Gastroesophageal sphincter (tissue), 4 donors: ENCODE data around the gene TMOD1. TPM values are rescaled to one million over a fixed set of nuclear protein-coding genes. Genes with fewer than 3 reads are reported as not detected.

Experiments
- ATAC-seq: fragments of 150-250 bp; one replicate; pipeline ENCODE4 v1.9.1; 2016; ENCODE audit warnings: mild to moderate bottlenecking, moderate library complexity
- H3K27ac ChIP-seq, 4 donors: fragments of 200-600 bp; sonication (generic) in 3 of 4; 1 replicate in 3 of 4; 2 replicates in 1 of 4; pipeline ENCODE4 v1.5.1; 2016 to 2019
- H3K27me3 ChIP-seq: fragments of 200-600 bp; sonication (generic); one replicate; pipeline ENCODE4 v1.5.1; 2019
- H3K36me3 ChIP-seq, 2 donors: fragments of 200-600 bp; sonication (generic); one replicate each; pipeline ENCODE4 v1.5.1; 2019; ENCODE audit warnings: control low read depth in 1 of 2
- H3K4me1 ChIP-seq, 3 donors: fragments of 200-600 bp; sonication (generic); 1 replicate in 2 of 3; 2 replicates in 1 of 3; pipeline ENCODE4 v1.5.1; 2016 to 2019; ENCODE audit warnings: control low read depth in 2 of 3
- H3K4me3 ChIP-seq, 2 donors: fragments of 200-600 bp; sonication (generic); one replicate each; pipeline ENCODE4 v1.5.1; 2019; ENCODE audit warnings: mild to moderate bottlenecking in 1 of 2, moderate library complexity in 1 of 2
- H3K9me3 ChIP-seq, 3 donors: fragments of 200-600 bp; sonication (generic); one replicate each; pipeline ENCODE4 v1.5.1; 2017 to 2019; ENCODE audit warnings: control low read depth in 2 of 3
- EP300 ChIP-seq: sonication (generic); formaldehyde crosslinking; IDR thresholded peaks from one replicate; pipeline ENCODE4 v1.6.1; 2017; ENCODE audit warnings: antibody characterized with exemption, mild to moderate bottlenecking
- POLR2A ChIP-seq, 2 donors: fragments of 450-650 bp; IDR thresholded peaks; one replicate each; pipeline ENCODE4 v1.6.1; 2017; ENCODE audit warnings: antibody characterized with exemption in 2 of 2, mild to moderate bottlenecking in 2 of 2, moderate library complexity in 1 of 2
- POLR2AphosphoS5 ChIP-seq: sonication (generic); formaldehyde crosslinking; IDR thresholded peaks from one replicate; pipeline ENCODE4 v1.6.1; 2017; ENCODE audit warnings: antibody characterized with exemption
- WGBS, 2 donors: methylation state at CpG; one replicate each; pipeline ENCODE4 v1.1.5; 2018; ENCODE audit warnings: low coverage in 1 of 2; 5-methylcytosine and 5-hydroxymethylcytosine counted together
- total RNA-seq, 4 donors: library from RNA; depleted of rRNA; stranded (reverse); fragments of >200 nt; gene quantifications; one replicate each; pipeline ENCODE4 v1.1.0, GENCODE V29; 2016
- TF ChIP-seq, protein P1 (sequence below), 4 experiments: fragments of 200-600 bp in 2 of 4; fragments of 450-650 bp in 2 of 4; sonication (generic) in 1 of 4; IDR thresholded peaks; one replicate each; pipeline ENCODE4 v1.5.1; 2017 to 2019; ENCODE audit warnings: antibody characterized with exemption in 4 of 4, mild to moderate bottlenecking in 2 of 4, moderate library complexity in 2 of 4

TMOD1 gene
- total RNA-seq, 4 donors from 2014 or later = 38.6 to 99.6 (median 76.7) TPM

DNA sequence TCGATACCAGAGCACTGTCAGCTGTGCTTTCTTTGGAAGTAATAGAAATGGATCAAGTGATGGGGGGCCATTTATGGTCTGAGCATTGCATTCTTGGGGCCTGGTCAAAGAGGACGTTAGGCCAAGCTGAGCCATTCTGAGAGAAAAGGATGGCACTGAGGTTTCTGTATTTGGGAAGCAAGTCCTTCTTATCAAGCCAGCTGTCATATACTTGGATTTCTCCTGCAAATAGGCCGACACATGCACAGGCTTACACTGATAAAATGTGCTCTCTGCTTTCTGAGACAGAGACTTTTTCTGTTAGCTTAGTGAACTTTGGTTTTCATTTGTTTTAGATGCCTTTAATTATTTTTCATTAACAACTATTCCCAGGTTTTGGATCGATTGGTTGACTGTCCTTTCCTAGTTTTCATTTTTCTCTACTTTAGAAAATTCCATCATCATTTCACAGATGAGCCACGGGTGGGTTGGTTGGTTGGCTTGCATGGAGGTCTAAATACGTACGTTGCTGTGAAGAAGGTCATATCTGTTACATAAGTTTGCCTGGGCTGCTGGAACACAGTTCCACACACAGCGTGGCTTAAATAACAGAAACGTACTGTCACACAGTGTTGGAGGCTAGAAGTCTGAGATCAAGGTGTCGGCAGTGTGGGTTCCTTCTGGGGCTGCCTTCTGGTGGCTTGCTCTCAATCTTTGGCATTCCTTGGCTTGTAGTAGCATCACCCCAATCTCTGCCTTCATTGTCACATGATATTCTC lies 20.3 kb downstream of the TMOD1 start:
- no peak overlapping the region for H3K4me3 ChIP-seq
- H3K27me3 ChIP-seq = no peaks in the 10 kb centered on the region
- no peak for ATAC-seq
- H3K36me3 ChIP-seq = peaks cover 0 to 26% of the 10 kb centered on the region in 2 donors
- H3K4me1 ChIP-seq = peaks cover 25 to 97% (median 29%) of the 10 kb centered on the region in 3 donors
- H3K27ac ChIP-seq = peak overlapping the region; percentile 76 to 86 (median 84)
- no peak for TF ChIP-seq POLR2A (IDR thresholded peaks at IDR 0.05)
- TF ChIP-seq, protein P1, sequence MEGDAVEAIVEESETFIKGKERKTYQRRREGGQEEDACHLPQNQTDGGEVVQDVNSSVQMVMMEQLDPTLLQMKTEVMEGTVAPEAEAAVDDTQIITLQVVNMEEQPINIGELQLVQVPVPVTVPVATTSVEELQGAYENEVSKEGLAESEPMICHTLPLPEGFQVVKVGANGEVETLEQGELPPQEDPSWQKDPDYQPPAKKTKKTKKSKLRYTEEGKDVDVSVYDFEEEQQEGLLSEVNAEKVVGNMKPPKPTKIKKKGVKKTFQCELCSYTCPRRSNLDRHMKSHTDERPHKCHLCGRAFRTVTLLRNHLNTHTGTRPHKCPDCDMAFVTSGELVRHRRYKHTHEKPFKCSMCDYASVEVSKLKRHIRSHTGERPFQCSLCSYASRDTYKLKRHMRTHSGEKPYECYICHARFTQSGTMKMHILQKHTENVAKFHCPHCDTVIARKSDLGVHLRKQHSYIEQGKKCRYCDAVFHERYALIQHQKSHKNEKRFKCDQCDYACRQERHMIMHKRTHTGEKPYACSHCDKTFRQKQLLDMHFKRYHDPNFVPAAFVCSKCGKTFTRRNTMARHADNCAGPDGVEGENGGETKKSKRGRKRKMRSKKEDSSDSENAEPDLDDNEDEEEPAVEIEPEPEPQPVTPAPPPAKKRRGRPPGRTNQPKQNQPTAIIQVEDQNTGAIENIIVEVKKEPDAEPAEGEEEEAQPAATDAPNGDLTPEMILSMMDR (IDR thresholded peaks at IDR 0.05) = no peak
- TF ChIP-seq EP300 = no peak
- no peak for TF ChIP-seq POLR2AphosphoS5
- WGBS, 2 donors = 64 to 65% methylated on average over 7 to 8 of the region's 10 CpGs
- H3K9me3 ChIP-seq = no peaks in the 10 kb centered on the region

- no peak for ATAC-seq
- TF ChIP-seq EP300 (no peak), POLR2AphosphoS5 (no peak), POLR2A (IDR thresholded peaks at IDR 0.05) (no peak)
- TF ChIP-seq, protein P1 (IDR thresholded peaks at IDR 0.05) = no peak
- Histone ChIP-seq H3K4me3 (no peak overlapping the region), H3K9me3 (no peaks in the 10 kb centered on the region), H3K27ac (peak overlapping the region in 1 of 4 donors; percentile 83), H3K36me3 (peaks cover 0 to 37% of the 10 kb centered on the region in 2 donors), H3K4me1 (peaks cover 13 to 97% (median 25%) of the 10 kb centered on the region in 3 donors), H3K27me3 (no peaks in the 10 kb centered on the region)
- 63 to 67% methylated on average over 3 to 4 of the region's 4 CpGs for WGBS, 2 donors
Observed at GRCh38 chr9:97524424-97524823, 23.0 kb downstream of the TMOD1 start.

DNA sequence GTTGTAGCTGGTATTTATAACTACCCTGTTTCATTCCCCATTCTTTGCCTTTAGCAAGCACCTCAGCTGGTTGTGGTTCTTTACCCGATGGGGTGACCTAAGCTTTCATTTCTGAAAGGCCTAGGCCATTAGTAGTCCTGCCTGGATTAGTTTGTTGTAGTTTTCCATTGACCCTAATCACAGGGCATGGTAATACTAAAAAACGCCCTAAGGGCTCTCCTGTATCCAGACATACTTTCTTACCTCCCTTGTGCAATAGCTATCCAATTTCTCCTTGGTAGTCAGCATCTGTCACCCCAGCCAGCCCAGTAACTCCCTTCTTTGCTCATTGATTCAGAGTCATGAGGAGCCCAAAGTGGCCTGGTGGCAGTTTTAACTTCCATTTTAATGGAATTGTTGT lies 24.0 kb downstream of the TMOD1 start:
- TF ChIP-seq POLR2A (IDR thresholded peaks at IDR 0.05) (no peak), POLR2AphosphoS5 (no peak), EP300 (no peak)
- TF ChIP-seq, protein P1 (IDR thresholded peaks at IDR 0.05) = no peak
- ATAC-seq = no peak
- Histone ChIP-seq H3K4me1 (peaks cover 16 to 97% (median 17%) of the 10 kb centered on the region in 3 donors), H3K9me3 (no peaks in the 10 kb centered on the region), H3K4me3 (no peak overlapping the region), H3K27me3 (no peaks in the 10 kb centered on the region), H3K36me3 (peaks cover 0 to 37% of the 10 kb centered on the region in 2 donors), H3K27ac (peak overlapping the region in 2 of 4 donors; percentile 16 to 85)
- 65 to 95% methylated on average over 2 of the region's 2 CpGs for WGBS, 2 donors

DNA sequence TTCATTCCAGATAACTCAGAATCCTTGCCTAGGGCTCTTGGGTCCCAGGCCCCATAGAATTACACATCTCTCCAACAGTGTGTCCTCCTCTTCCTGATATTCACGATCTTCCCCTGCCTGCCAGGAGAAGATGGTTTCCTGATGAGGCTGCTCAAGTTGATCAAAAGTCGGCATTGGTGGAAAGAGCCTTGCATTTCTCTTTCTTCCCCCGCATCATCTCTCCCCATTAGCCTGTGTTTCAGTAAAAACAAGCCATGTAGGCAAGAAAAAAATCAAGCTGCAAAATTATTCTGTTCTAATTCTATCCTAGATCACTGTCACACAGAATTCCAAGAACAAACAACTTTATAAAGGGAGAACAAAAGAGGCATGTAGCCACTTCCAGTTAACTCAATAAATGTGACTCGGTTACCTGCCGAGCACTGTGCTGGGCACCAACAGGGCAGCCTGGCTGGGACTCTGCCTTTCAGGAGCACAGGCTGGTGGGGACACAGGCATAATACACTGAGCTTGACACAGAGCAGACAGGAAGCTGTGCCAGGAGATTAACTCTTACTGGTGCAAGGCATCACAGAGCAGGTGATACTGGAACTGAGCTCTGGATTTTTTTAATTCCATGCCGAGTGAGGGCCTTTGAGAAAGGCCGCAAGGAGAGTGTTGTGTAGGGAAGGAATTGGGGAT lies 25.6 kb downstream of the TMOD1 start:
- Histone ChIP-seq H3K9me3 (no peaks in the 10 kb centered on the region), H3K27ac (peak overlapping the region in 3 of 4 donors; percentile 84 to 89 (median 85)), H3K27me3 (no peaks in the 10 kb centered on the region), H3K4me3 (no peak overlapping the region), H3K4me1 (peaks cover 10 to 97% (median 21%) of the 10 kb centered on the region in 3 donors), H3K36me3 (peaks cover 0 to 37% of the 10 kb centered on the region in 2 donors)
- ATAC-seq = no peak
- 60 to 70% methylated on average over 1 to 7 of the region's 7 CpGs for WGBS, 2 donors
- TF ChIP-seq EP300 (no peak), POLR2A (IDR thresholded peaks at IDR 0.05) (no peak), POLR2AphosphoS5 (no peak)
- TF ChIP-seq, protein P1 (IDR thresholded peaks at IDR 0.05) = no peak
